ENCODE results near the gene DERL3. TPM values are rescaled to one million over a fixed set of nuclear protein-coding genes. Genes with fewer than 3 reads are reported as not detected.

The DERL3 gene
- total RNA-seq, 1 experiment from 2014 or later = 9.8 TPM

DNA sequence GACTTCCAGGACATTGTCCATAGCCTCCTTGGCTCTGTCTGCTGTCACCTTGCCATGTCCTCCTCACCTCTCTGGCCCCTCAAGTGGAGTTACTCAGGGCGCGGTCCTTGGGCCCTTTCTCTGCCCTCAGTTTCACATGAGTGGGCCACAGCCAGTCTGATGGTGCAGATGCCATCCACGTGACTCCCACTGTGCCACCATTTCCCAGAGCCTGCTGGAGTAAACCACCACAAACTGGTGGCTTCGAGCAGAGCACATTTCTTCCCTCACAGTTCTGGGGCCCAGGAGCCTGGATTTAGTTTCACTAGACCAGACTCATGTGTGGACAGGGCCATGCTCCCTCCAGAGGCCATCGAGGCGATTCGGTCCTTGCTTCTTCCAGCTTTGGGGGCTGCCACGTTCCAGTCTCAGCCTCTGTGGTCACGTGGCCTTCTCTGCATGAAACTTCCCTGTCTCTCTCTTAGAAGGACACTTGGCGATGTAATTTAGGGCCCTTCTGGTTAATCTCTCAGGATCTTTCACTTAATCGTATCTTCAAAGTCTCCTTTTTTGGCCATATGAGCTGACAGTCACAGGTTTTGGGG lies 37.5 kb downstream of the DERL3 start:
- Histone ChIP-seq H4K20me1 (ENCODE audit: control insufficient read depth, insufficient read depth, insufficient read length) (no peaks in the 10 kb centered on the region), H4K91ac (ENCODE audit: insufficient read length, low read depth, low read length) (no peak overlapping the region), H3K27me3 (ENCODE audit: insufficient read depth, low read length) (no peaks in the 10 kb centered on the region), H3K4ac (ENCODE audit: low read depth, low read length) (no peak overlapping the region), H4K5ac (ENCODE audit: insufficient read length, low read depth, low read length) (no peak overlapping the region), H3K4me1 (ENCODE audit: insufficient read depth, low read length) (no peaks in the 10 kb centered on the region), H3K9ac (ENCODE audit: extremely low read depth, insufficient read length, low read length) (no peak overlapping the region), H2AK5ac (ENCODE audit: insufficient read length, low read length) (no peak overlapping the region), H2BK12ac (ENCODE audit: insufficient read length, low read depth, low read length) (no peak overlapping the region), H2AFZ (ENCODE audit: low read length) (no peak overlapping the region), H2BK120ac (ENCODE audit: low read depth, low read length, poor library complexity, severe bottlenecking) (no peak overlapping the region), H3K4me2 (ENCODE audit: insufficient read depth, insufficient read length, low read length) (no peak overlapping the region), H2BK5ac (ENCODE audit: insufficient read length, low read length) (peak overlapping the region; percentile 70), H2BK20ac (ENCODE audit: low read depth, low read length, poor library complexity, severe bottlenecking) (no peak overlapping the region), H3K18ac (ENCODE audit: insufficient read length, low read depth, low read length) (no peak overlapping the region), H3K9me3 (ENCODE audit: control insufficient read depth, low read depth, low read length) (no peaks in the 10 kb centered on the region), H3K14ac (ENCODE audit: insufficient read depth, low read length) (no peak overlapping the region), H3K79me1 (ENCODE audit: insufficient read depth, low read depth, low read length, poor library complexity, severe bottlenecking) (no peaks in the 10 kb centered on the region), H3K23ac (ENCODE audit: insufficient read length, low read depth, low read length) (no peak overlapping the region), H3T11ph (ENCODE audit: low read length) (no peak overlapping the region), H2BK15ac (ENCODE audit: low read depth, low read length) (no peak overlapping the region), H3K27ac (ENCODE audit: insufficient read length, low read depth, low read length) (no peak overlapping the region), H3K23me2 (ENCODE audit: insufficient read length, low read depth, low read length, poor library complexity, severe bottlenecking) (no peaks in the 10 kb centered on the region), H3K56ac (ENCODE audit: insufficient read length, low read depth, low read length) (no peak overlapping the region), H4K8ac (replicated peaks; ENCODE audit: insufficient read length, low read depth, low read length) (peak overlapping the region; percentile 72), H3K79me2 (ENCODE audit: insufficient read depth, low read length) (no peaks in the 10 kb centered on the region)
- no CpG with 5 or more reads among the region's 11 CpGs for WGBS (ENCODE audit: extremely low coverage, insufficient read length, low lambda C conversion rate)
- peak overlapping the region in 1 of 3 experiments; percentile 79; a peak in 1 of 7 replicates for H3K27ac Mint-ChIP-seq
- TF ChIP-seq CTCF (conservative IDR thresholded peaks at IDR 0.05) = no peak
- no peaks in the 10 kb centered on the region; a peak in 1 of 5 replicates for H3K9me3 Mint-ChIP-seq
- DNase-seq = no peak
- H3K4me1 Mint-ChIP-seq = peaks cover 0 to 3% of the 10 kb centered on the region in 2 experiments; a peak in 1 of 4 replicates
- H3K27me3 Mint-ChIP-seq (ENCODE audit: low read depth) = no peaks in the 10 kb centered on the region
- H3K36me3 Mint-ChIP-seq (ENCODE audit: insufficient read depth in 1 of 3, low read depth in 3 of 3) = peaks cover 65 to 94% (median 89%) of the 10 kb centered on the region in 3 experiments
- H3K4me3 Mint-ChIP-seq = no peak overlapping the region
